GM12878 (cell line): Measurements from ENCODE around the gene COX4I2. TPM values are rescaled to one million over a fixed set of nuclear protein-coding genes. Genes with fewer than 3 reads are reported as not detected.
A peak's percentile ranks its signal among the peaks of the same experiment; 100 is the strongest.

ENCODE experiments used
- BCLAF1 ChIP-seq: fragments of 450-650 bp; IDR thresholded peaks from 2 replicates; pipeline ENCODE4 v1.6.1; 2017; ENCODE audit warnings: antibody characterized with exemption, mild to moderate bottlenecking, moderate library complexity
- CBX3 ChIP-seq: fragments of 200-600 bp; sonication (generic); IDR thresholded peaks from 2 replicates; pipeline ENCODE4 v1.6.1; 2016; ENCODE audit warnings: low read depth, borderline replicate concordance
- CBX5 ChIP-seq: sonication (generic); IDR thresholded peaks from 2 replicates; pipeline ENCODE4 v1.6.1; 2016; ENCODE audit warnings: low read depth, moderate library complexity, mild to moderate bottlenecking, inconsistent platforms
- CREB1 ChIP-seq: IDR thresholded peaks from 2 replicates; pipeline ENCODE4 v1.6.1; 2012; ENCODE audit warnings: low read depth, mild to moderate bottlenecking, inconsistent platforms
- ESRRA ChIP-seq: IDR thresholded peaks from 2 replicates; pipeline ENCODE4 v1.6.1; 2012; ENCODE audit warnings: mild to moderate bottlenecking, low read length, improper control_type of control experiment
- ETV6 ChIP-seq, 2 experiments: fragments of 450-650 bp in 1 of 2; IDR thresholded peaks in 1 of 2; conservative IDR thresholded peaks in 1 of 2; 2 replicates each; pipeline ENCODE4 v1.6.1; 2014; ENCODE audit warnings: antibody characterized with exemption in 1 of 2, borderline replicate concordance in 1 of 2, low read depth in 1 of 2, mild to moderate bottlenecking in 1 of 2, moderate library complexity in 1 of 2
- HDGF ChIP-seq: fragments of 450-650 bp; IDR thresholded peaks from 2 replicates; pipeline ENCODE4 v1.6.1; 2016; ENCODE audit warnings: antibody characterized with exemption
- IRF5 ChIP-seq: fragments of 450-650 bp; IDR thresholded peaks from 2 replicates; pipeline ENCODE4 v1.6.1; 2017; ENCODE audit warnings: borderline replicate concordance
- MEF2B ChIP-seq: fragments of 450-650 bp; IDR thresholded peaks from 2 replicates; pipeline ENCODE4 v1.6.1; 2018; ENCODE audit warnings: mild to moderate bottlenecking, moderate library complexity; ENCODE audit not compliant: partially characterized antibody, poor library complexity, severe bottlenecking
- MTA3 ChIP-seq: IDR thresholded peaks from 2 replicates; pipeline ENCODE4 v1.6.1; 2012; ENCODE audit warnings: low read length, inconsistent platforms, borderline replicate concordance
- PAX5 ChIP-seq: IDR thresholded peaks from 2 replicates; pipeline ENCODE4 v1.6.1; 2011; ENCODE audit warnings: low read depth, low read length, borderline replicate concordance
- RBBP5 ChIP-seq: fragments of 200-600 bp; sonication (generic); conservative IDR thresholded peaks from 2 replicates; pipeline ENCODE4 v1.6.1; 2016
- RCOR1 ChIP-seq: conservative IDR thresholded peaks from 2 replicates; pipeline ENCODE4 v1.6.1; 2012; ENCODE audit warnings: low read depth, low read length, improper control_type of control experiment
- TCF7 ChIP-seq: IDR thresholded peaks from 2 replicates; pipeline ENCODE4 v1.6.1; 2014; ENCODE audit warnings: antibody characterized with exemption, borderline replicate concordance
- ZBTB11 ChIP-seq: fragments of 450-650 bp; formaldehyde crosslinking; IDR thresholded peaks from 2 replicates; pipeline ENCODE4 v1.5.0; 2022; ENCODE audit warnings: mild to moderate bottlenecking, missing genetic modification characterization
- ZBTB4 ChIP-seq: fragments of 450-650 bp; formaldehyde crosslinking; IDR thresholded peaks from 2 replicates; pipeline ENCODE4 v1.4.0; 2022; ENCODE audit warnings: mild to moderate bottlenecking, moderate library complexity
- ZNF24 ChIP-seq: fragments of 450-650 bp; IDR thresholded peaks from 2 replicates; pipeline ENCODE4 v1.6.1; 2017; ENCODE audit warnings: antibody characterized with exemption, mild to moderate bottlenecking
- ZNF384 ChIP-seq: IDR thresholded peaks from 2 replicates; pipeline ENCODE4 v1.6.1; 2012; ENCODE audit warnings: low read depth, mild to moderate bottlenecking, low read length, improper control_type of control experiment, borderline replicate concordance
- polyA plus RNA-seq, 11 experiments: library from polyadenylated mRNA; depleted of rRNA in 4 of 11; unstranded in 6 of 11; stranded (reverse) in 5 of 11; fragments of >200 nt; fragmentation: Nextera tagmentation in 4 of 11; fragmentation: Illumina TruSeq in 1 of 11; extraction: Ambion mirVana in 4 of 11; extraction: Trizol in 1 of 11; gene quantifications; 1 replicate in 1 of 11; 2 replicates in 10 of 11; pipeline versions ENCODE4 v1.2.1 to v1.2.3, GENCODE V29; 2011 to 2016; ENCODE audit warnings: inconsistent platforms in 2 of 11, missing spikeins in 2 of 11, low read depth in 1 of 11
- total RNA-seq, 4 experiments: library from RNA; depleted of rRNA in 3 of 4; stranded (reverse); fragments of >200 nt in 3 of 4; fragmentation: Illumina TruSeq in 1 of 4; extraction: Trizol in 1 of 4; gene quantifications; 2 replicates each; pipeline versions ENCODE4 v1.2.1 to v1.2.3, GENCODE V29; 2013 to 2021

The COX4I2 gene
- total and polyA plus RNA-seq, 10 of the 15 experiments (the other 5 are each of a cell fraction or from before 2014, with no cell fraction given), result not detected

- TF ChIP-seq ZBTB4 (CRISPR knock-in tag) (0 out of 2 replicates have a peak, but pooled peaks have one; percentile 36), IRF5 (no peak), CBX3 (no peak), ZNF24 (no peak), ZNF384 (0 out of 2 replicates have a peak, but pooled peaks have one; percentile 18), TCF7 (no peak), RBBP5 (no peak), PAX5 (0 out of 2 replicates have a peak, but pooled peaks have one; percentile 5), ETV6 (conservative IDR thresholded peaks at IDR 0.05 in 1 of 2, IDR thresholded peaks at IDR 0.05 in 1 of 2; ENCODE audit: borderline replicate concordance in 1 of 2, low read depth in 1 of 2) (peak in 1 of 2 experiments; percentile 98; a peak in 2 of 4 replicates), ZBTB11 (CRISPR knock-in tag) (peak; percentile 69), HDGF (peak; percentile 92), RCOR1 (no peak), ESRRA (no peak), MEF2B (peak; percentile 67), MTA3 (0 out of 2 replicates have a peak, but pooled peaks have one; percentile 35), CBX5 (no peak), CREB1 (peak; percentile 82), BCLAF1 (no peak)
Measured at GRCh38 chr20:31674895-31675827, 37.4 kb downstream of the COX4I2 start (continued).
